Measurements from ENCODE around the gene DPYSL4.
"Not testable (repeated sequence)": the region's sequence is repeated elsewhere in the genome, so short reads cannot be mapped to it uniquely, and the experiment has no call there.

The DPYSL4 gene

DNA sequence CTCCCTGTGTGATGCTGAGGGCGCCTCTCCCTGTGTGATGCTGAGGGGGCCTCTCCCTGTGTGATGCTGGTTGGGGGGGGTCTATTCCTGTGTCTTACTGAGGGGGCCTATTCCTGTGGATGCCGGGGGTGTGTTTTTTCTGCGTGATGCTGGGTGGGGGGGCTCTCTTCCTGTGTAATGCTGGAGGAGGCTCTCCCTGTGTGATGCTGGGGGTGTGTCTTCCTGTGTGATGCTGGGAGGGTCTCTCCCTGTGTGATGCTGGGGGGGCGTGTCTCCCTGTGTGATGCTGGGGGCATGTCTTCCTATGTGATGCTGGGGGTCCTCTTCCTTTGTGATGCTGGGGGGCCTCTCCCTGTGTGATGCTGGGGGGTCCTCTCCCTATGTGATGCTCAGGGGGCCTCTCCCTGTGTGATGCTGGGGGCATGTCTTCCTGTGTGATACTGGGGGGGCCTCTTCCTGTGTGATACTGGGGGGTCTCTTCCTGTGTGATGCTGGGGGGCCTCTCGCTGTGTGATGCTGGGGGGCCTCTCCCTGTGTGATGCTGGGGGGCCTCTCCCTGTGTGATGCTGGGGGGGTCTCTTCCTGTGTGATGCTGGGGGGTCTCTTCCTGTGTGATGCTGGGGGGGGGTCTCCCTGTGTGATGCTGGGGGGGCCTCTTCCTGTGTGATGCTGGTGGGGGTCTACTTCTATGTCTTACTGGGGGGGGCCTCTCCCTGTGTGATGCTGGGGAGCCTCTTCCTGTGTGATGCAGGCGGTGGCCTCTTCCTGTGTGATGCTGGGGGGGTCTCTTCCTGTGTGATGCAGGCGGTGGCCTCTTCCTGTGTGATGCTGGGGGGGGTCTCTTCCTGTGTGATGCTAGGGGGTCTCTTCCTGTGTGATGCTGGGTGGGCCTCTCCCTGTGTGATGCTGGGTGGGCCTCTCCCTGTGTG is 27.2 kb upstream of the DPYSL4 start:
- H3K36me3 ChIP-seq (ENCODE audit: insufficient read depth, low read length); H3K27ac ChIP-seq (ENCODE audit: low read depth, low read length); H3K4me3 ChIP-seq (ENCODE audit: low read length); H3K4me1 ChIP-seq (ENCODE audit: insufficient read depth, low read length); H3K9ac ChIP-seq (ENCODE audit: low read depth, low read length); H3K9me3 ChIP-seq (ENCODE audit: insufficient read depth, low read depth, low read length); H3K27me3 ChIP-seq (ENCODE audit: insufficient read depth, low read length): not testable (repeated sequence)
- WGBS, result 83% methylated on average over 3 of the region's 7 CpGs

GRCh38 chr10:132160231-132160630 is 26.5 kb upstream of the DPYSL4 start:
- H3K9ac ChIP-seq (ENCODE audit: low read depth, low read length); H3K4me3 ChIP-seq (ENCODE audit: low read length); H3K27me3 ChIP-seq (ENCODE audit: insufficient read depth, low read length); H3K4me1 ChIP-seq (ENCODE audit: insufficient read depth, low read length); H3K9me3 ChIP-seq (ENCODE audit: insufficient read depth, low read depth, low read length); H3K36me3 ChIP-seq (ENCODE audit: insufficient read depth, low read length); H3K27ac ChIP-seq (ENCODE audit: low read depth, low read length): not testable (repeated sequence)

DNA sequence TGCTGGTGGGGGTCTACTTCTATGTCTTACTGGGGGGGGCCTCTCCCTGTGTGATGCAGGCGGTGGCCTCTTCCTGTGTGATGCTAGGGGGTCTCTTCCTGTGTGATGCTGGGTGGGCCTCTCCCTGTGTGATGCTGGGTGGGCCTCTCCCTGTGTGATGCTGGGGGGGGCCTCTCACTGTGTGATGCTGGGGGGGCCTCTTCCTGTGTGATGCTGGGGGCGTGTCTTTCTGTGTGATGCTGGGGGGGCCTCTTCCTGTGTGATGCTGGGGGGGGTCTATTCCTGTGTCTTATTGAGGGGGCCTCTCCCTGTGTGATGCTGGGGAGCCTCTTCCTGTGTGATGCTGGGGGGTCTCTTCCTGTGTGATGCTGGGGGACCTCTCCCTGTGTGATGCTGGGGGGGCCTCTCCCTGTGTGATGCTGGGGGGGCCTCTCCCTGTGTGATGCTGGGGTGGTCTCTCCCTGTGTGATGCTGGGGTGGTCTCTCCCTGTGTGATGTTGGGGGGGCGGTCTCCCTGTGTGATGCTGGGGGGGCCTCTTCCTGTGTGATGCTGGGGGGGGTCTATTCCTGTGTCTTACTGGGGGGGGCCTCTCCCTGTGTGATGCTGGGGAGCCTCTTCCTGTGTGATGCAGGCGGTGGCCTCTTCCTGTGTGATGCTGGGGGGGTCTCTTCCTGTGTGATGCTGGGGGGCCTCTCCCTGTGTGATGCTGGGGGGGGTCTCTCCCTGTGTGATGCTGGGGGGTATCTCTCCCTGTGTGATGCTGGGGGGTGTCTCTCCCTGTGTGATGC is 25.7 kb upstream of the DPYSL4 start:
- not testable (repeated sequence) for H3K9me3 ChIP-seq (ENCODE audit: insufficient read depth, low read depth, low read length); H3K27ac ChIP-seq (ENCODE audit: low read depth, low read length); H3K4me1 ChIP-seq (ENCODE audit: insufficient read depth, low read length); H3K4me3 ChIP-seq (ENCODE audit: low read length); H3K27me3 ChIP-seq (ENCODE audit: insufficient read depth, low read length); H3K36me3 ChIP-seq (ENCODE audit: insufficient read depth, low read length); H3K9ac ChIP-seq (ENCODE audit: low read depth, low read length)
- no CpG with 5 or more reads among the region's 4 CpGs for WGBS

DNA sequence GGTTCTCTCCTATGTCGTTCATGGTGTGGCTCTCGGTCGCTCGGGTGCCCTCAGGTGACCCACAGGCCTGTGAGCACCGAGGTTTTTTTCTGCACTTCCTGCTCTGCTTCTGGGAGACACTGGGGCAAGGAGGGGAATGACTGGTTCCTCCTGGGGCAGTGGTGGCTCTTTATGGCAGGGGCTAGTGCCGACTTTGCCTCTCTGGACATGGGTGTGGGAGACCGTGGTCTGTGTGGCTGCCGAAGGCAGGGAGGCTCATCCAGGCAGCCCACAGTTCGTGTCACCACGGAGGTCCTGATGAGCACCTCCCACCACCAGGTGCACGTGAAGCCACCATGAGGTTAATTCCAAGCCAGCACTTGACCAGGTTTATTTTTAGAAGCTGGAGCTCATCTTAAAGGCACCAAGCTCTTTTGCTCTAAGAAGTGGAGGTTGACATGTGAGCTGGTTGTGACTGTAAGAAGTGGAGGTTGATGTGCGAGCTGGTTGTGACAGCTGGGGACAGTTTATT is 24.7 kb upstream of the DPYSL4 start:
- Histone ChIP-seq H3K27ac (ENCODE audit: low read depth, low read length) (no peak overlapping the region), H3K4me1 (ENCODE audit: insufficient read depth, low read length) (no peaks in the 10 kb centered on the region), H3K4me3 (ENCODE audit: low read length) (no peak overlapping the region), H3K9ac (ENCODE audit: low read depth, low read length) (no peak overlapping the region), H3K36me3 (ENCODE audit: insufficient read depth, low read length) (no peaks in the 10 kb centered on the region), H3K9me3 (ENCODE audit: insufficient read depth, low read depth, low read length) (no peaks in the 10 kb centered on the region), H3K27me3 (ENCODE audit: insufficient read depth, low read length) (no peaks in the 10 kb centered on the region)
- 83% methylated on average over 12 of the region's 12 CpGs for WGBS

GRCh38 chr10:132162590-132163277 is 24.0 kb upstream of the DPYSL4 start:
- Histone ChIP-seq H3K27me3 (ENCODE audit: insufficient read depth, low read length) (no peaks in the 10 kb centered on the region), H3K9ac (ENCODE audit: low read depth, low read length) (no peak overlapping the region), H3K9me3 (ENCODE audit: insufficient read depth, low read depth, low read length) (no peaks in the 10 kb centered on the region), H3K36me3 (ENCODE audit: insufficient read depth, low read length) (no peaks in the 10 kb centered on the region), H3K27ac (ENCODE audit: low read depth, low read length) (no peak overlapping the region), H3K4me3 (ENCODE audit: low read length) (peak overlapping the region; percentile 36), H3K4me1 (ENCODE audit: insufficient read depth, low read length) (no peaks in the 10 kb centered on the region)
- 54% methylated on average over 9 of the region's 10 CpGs for WGBS

DNA sequence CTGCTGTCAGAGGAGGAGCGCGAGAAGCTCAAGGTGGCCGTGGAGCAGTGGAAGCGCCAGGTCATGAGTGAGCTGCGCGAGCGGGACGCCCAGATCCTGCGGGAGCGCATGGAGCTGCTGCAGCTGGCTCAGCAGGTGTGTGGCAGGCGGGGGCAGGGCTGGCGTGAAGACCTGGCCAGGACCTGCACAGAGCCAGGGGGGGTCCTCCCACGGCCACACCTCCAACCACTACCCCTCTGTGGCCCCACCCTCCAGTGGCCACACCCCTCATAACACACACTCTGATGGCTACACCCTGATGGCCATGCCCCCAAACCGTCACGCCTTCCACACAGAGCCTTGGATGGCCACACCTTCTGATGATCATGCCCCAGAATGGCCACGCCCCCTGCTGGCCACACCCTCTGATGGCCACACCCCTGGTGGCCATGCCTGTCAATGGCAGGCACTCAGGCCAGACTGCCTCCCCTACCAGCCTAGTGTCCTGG is 23.4 kb upstream of the DPYSL4 start:
- WGBS, result 26% methylated on average over 16 of the region's 16 CpGs
- no peaks in the 10 kb centered on the region for H3K9me3 ChIP-seq (ENCODE audit: insufficient read depth, low read depth, low read length)
- no peak overlapping the region for H3K27ac ChIP-seq (ENCODE audit: low read depth, low read length)
- no peak overlapping the region for H3K9ac ChIP-seq (ENCODE audit: low read depth, low read length)
- no peaks in the 10 kb centered on the region for H3K36me3 ChIP-seq (ENCODE audit: insufficient read depth, low read length)
- H3K4me1 ChIP-seq (ENCODE audit: insufficient read depth, low read length), result no peaks in the 10 kb centered on the region
- no peaks in the 10 kb centered on the region for H3K27me3 ChIP-seq (ENCODE audit: insufficient read depth, low read length)
- peak overlapping the region; percentile 36 for H3K4me3 ChIP-seq (ENCODE audit: low read length)

- no peaks in the 10 kb centered on the region for H3K36me3 ChIP-seq (ENCODE audit: insufficient read depth, low read length)
- no peak overlapping the region for H3K4me3 ChIP-seq (ENCODE audit: low read length)
- no peak overlapping the region for H3K9ac ChIP-seq (ENCODE audit: low read depth, low read length)
- H3K4me1 ChIP-seq (ENCODE audit: insufficient read depth, low read length), result no peaks in the 10 kb centered on the region
- H3K27me3 ChIP-seq (ENCODE audit: insufficient read depth, low read length), result no peaks in the 10 kb centered on the region
- WGBS, result 79% methylated on average over 17 of the region's 17 CpGs
- H3K27ac ChIP-seq (ENCODE audit: low read depth, low read length), result no peak overlapping the region
- H3K9me3 ChIP-seq (ENCODE audit: insufficient read depth, low read depth, low read length), result no peaks in the 10 kb centered on the region
Measured at GRCh38 chr10:132163826-132164515, 22.8 kb upstream of the DPYSL4 start.

DNA sequence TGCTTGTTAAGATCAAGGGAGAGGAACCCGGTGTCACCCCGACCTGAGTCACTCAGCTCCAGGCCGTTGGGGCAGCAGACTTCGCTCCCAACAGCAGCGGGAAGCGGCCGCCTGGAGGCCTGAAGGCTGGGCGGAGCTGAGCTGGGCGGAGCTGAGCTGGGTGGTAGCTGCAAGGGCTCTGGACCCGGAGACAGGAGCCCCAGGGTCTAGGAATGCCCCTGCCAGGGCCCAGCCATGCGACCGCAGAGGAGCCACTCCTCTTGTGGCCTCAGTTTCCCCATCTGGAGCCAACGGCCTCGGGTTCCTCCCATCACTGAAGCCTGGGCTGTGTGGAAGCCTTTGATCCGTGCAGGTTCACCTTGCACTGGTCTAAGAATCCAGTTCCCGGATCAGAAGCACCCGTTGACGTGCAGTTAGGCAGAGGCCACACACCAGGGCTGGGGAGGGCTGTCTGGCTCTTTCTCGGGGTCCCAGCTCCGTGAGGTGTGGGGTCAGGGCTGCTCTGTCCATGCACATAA is 21.9 kb upstream of the DPYSL4 start:
- WGBS, result 53% methylated on average over 20 of the region's 20 CpGs
- Histone ChIP-seq H3K27me3 (ENCODE audit: insufficient read depth, low read length) (no peaks in the 10 kb centered on the region), H3K27ac (ENCODE audit: low read depth, low read length) (no peak overlapping the region), H3K9ac (ENCODE audit: low read depth, low read length) (no peak overlapping the region), H3K9me3 (ENCODE audit: insufficient read depth, low read depth, low read length) (no peaks in the 10 kb centered on the region), H3K4me1 (ENCODE audit: insufficient read depth, low read length) (no peaks in the 10 kb centered on the region), H3K36me3 (ENCODE audit: insufficient read depth, low read length) (no peaks in the 10 kb centered on the region), H3K4me3 (ENCODE audit: low read length) (no peak overlapping the region)

DNA sequence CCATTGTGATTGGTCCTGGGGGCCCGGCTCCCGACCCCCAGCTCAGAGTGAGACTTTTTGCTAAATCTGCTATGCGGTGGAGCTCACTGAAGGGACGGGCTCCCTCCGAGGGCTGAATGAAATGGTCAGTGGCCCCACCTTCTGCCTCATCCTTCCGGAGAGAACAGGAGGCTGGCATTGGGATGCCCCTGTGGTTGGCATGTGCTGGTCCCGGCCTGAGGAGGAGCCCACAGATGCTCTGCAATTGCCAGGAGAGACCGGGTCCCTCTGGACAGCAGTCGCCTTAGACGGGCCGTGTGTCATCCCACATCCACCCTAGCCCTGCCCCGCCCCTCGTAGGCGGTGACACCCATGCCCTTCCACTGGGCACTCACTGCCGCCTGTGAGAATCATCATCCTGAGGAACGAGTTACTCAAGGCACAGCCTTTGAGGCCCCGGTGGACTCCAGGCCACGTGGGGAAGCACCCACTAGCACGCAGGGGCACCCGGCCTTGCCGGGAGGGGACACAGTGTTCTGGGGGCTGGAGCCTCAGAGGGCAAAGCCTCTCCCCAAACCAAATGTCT is 21.2 kb upstream of the DPYSL4 start:
- Histone ChIP-seq H3K9me3 (ENCODE audit: insufficient read depth, low read depth, low read length) (no peaks in the 10 kb centered on the region), H3K4me1 (ENCODE audit: insufficient read depth, low read length) (no peaks in the 10 kb centered on the region), H3K4me3 (ENCODE audit: low read length) (no peak overlapping the region), H3K9ac (ENCODE audit: low read depth, low read length) (no peak overlapping the region), H3K36me3 (ENCODE audit: insufficient read depth, low read length) (no peaks in the 10 kb centered on the region), H3K27ac (ENCODE audit: low read depth, low read length) (no peak overlapping the region), H3K27me3 (ENCODE audit: insufficient read depth, low read length) (no peaks in the 10 kb centered on the region)
- WGBS, result 88% methylated on average over 21 of the region's 21 CpGs

DNA sequence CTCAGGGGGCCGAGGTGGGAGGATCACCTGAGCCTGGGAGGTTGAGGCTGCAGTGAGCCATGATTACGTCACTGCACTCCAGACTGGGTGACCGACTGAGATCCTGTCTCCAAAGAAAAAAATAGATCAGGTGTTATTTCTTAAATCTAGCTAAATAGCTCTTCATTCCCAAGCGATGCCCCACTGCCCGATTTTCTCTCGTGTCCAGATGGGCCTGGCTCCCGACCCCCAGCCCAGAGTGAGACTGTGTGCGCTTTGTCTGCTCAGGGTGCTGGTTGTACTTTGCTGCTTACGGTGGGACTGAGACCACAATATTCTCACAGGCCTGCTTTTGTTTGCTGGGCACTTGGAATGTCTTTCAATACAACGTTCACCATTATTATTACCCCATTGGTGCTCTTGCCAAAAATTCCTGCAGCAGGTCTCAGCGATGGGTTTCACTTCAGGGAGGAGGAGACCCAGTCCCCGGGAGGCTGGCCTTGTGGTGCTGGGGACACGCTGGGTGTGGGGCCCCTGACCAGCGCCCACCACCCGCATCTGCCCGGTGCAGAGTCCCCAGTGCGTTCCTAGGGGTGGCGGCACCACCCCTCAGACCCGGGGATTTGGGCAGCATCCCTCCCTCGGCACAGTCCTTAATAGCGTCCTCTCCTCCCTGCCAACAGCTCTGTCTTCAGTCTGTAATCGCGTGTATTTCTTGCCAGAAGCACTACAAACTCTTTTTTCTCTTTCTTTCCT is 20.4 kb upstream of the DPYSL4 start:
- no peak overlapping the region for H3K9ac ChIP-seq (ENCODE audit: low read depth, low read length)

More for the DNA sequence above, 20.4 kb upstream of the DPYSL4 start:
- Histone ChIP-seq H3K36me3 (ENCODE audit: insufficient read depth, low read length) (no peaks in the 10 kb centered on the region), H3K4me3 (ENCODE audit: low read length) (no peak overlapping the region), H3K27ac (ENCODE audit: low read depth, low read length) (no peak overlapping the region), H3K9me3 (ENCODE audit: insufficient read depth, low read depth, low read length) (no peaks in the 10 kb centered on the region), H3K4me1 (ENCODE audit: insufficient read depth, low read length) (no peaks in the 10 kb centered on the region), H3K27me3 (ENCODE audit: insufficient read depth, low read length) (no peaks in the 10 kb centered on the region)
- 92% methylated on average over 23 of the region's 23 CpGs for WGBS

Measured in HUES64 (cell line).